22Rv1 (cell line): ENCODE data around the gene GUCY2C.
"Not testable (repeated sequence)": the region's sequence is repeated elsewhere in the genome, so short reads cannot be mapped to it uniquely, and the experiment has no call there.

Experiments
- H3K27ac ChIP-seq: fragments of 450-650 bp; 2 replicates; pipeline ENCODE4 v1.5.1; 2017
- CTCF ChIP-seq: fragments of 450-650 bp; IDR thresholded peaks from 2 replicates; pipeline ENCODE4 v1.5.1; 2017; ENCODE audit warnings: mild to moderate bottlenecking
- ZFX ChIP-seq: fragments of 450-650 bp; IDR thresholded peaks from 2 replicates; pipeline ENCODE4 v1.6.1; 2017; ENCODE audit warnings: antibody characterized with exemption, borderline replicate concordance

GUCY2C gene

GRCh38 chr12:14695715-14696141, 671 bp downstream of the GUCY2C start:
- no peak overlapping the region for H3K27ac ChIP-seq
- TF ChIP-seq CTCF (no peak), ZFX (no peak)

- TF ChIP-seq CTCF, result no peak
- TF ChIP-seq ZFX, result no peak
- no peak overlapping the region for H3K27ac ChIP-seq
Measured at GRCh38 chr12:14694970-14695369, 1.4 kb downstream of the GUCY2C start.

GRCh38 chr12:14694145-14694714, 2.2 kb downstream of the GUCY2C start:
- H3K27ac ChIP-seq, result no peak overlapping the region
- TF ChIP-seq ZFX (no peak), CTCF (no peak)

GRCh38 chr12:14693116-14693515, 3.3 kb downstream of the GUCY2C start:
- H3K27ac ChIP-seq, result no peak overlapping the region
- TF ChIP-seq CTCF, result no peak
- TF ChIP-seq ZFX, result no peak

GRCh38 chr12:14691560-14691959, 4.8 kb downstream of the GUCY2C start:
- H3K27ac ChIP-seq, result no peak overlapping the region
- TF ChIP-seq CTCF, result no peak
- TF ChIP-seq ZFX, result no peak

- no peak overlapping the region for H3K27ac ChIP-seq
- TF ChIP-seq CTCF, result no peak
Measured at GRCh38 chr12:14689996-14690395, 6.4 kb downstream of the GUCY2C start.

GRCh38 chr12:14689144-14689543, 7.3 kb downstream of the GUCY2C start:
- TF ChIP-seq CTCF (no peak), ZFX (no peak)
- no peak overlapping the region for H3K27ac ChIP-seq

- not testable (repeated sequence) for H3K27ac ChIP-seq
Measured at GRCh38 chr12:14682231-14682630, 14.2 kb downstream of the GUCY2C start.
